Osteoblast (primary cell): ENCODE data around the gene TGFB1. TPM values are rescaled to one million over a fixed set of nuclear protein-coding genes. Genes with fewer than 3 reads are reported as not detected.
A peak's percentile ranks its signal among the peaks of the same experiment; 100 is the strongest.

ENCODE experiments used
- DNase-seq: peaks from one replicate; pipeline ENCODE4 v3.0.0; 2011; ENCODE audit warnings: low spot score, mixed read lengths; ENCODE audit not compliant: insufficient read length; ENCODE audit errors: missing footprints
- H2AFZ ChIP-seq: 2 replicates; pipeline ENCODE4 v1.6.0; 2011; ENCODE audit warnings: mild to moderate bottlenecking, low read length
- H3K27ac ChIP-seq: 2 replicates; pipeline ENCODE4 v1.5.1; 2011; ENCODE audit warnings: mild to moderate bottlenecking, low read depth, low read length, moderate library complexity
- H3K27me3 ChIP-seq: 2 replicates; pipeline ENCODE4 v1.6.0; 2012; ENCODE audit warnings: mild to moderate bottlenecking, control low read depth, inconsistent platforms, low read length, moderate library complexity; ENCODE audit not compliant: insufficient read depth
- H3K36me3 ChIP-seq: 2 replicates; pipeline ENCODE4 v1.5.1; 2011; ENCODE audit warnings: mild to moderate bottlenecking, low read length, control low read depth, moderate library complexity; ENCODE audit not compliant: insufficient read depth
- H3K4me1 ChIP-seq: 2 replicates; pipeline ENCODE4 v1.5.1; 2011; ENCODE audit warnings: mild to moderate bottlenecking, low read length, control low read depth, moderate library complexity; ENCODE audit not compliant: insufficient read depth
- H3K4me2 ChIP-seq: 2 replicates; pipeline ENCODE4 v1.6.0; 2011; ENCODE audit warnings: mild to moderate bottlenecking, low read length; ENCODE audit not compliant: insufficient read depth
- H3K4me3 ChIP-seq: fragments of 200-600 bp; sonication (generic); 3 replicates; pipeline ENCODE4 v1.5.1; 2012; ENCODE audit warnings: mild to moderate bottlenecking, low read length, inconsistent platforms; ENCODE audit not compliant: insufficient read depth
- H3K79me2 ChIP-seq: 2 replicates; pipeline ENCODE4 v1.6.0; 2012; ENCODE audit warnings: mild to moderate bottlenecking, low read length, control low read depth, inconsistent platforms; ENCODE audit not compliant: insufficient read depth
- H3K9me3 ChIP-seq: 2 replicates; pipeline ENCODE4 v1.5.1; 2011; ENCODE audit warnings: low read depth, low read length, control low read depth
- H4K20me1 ChIP-seq: 2 replicates; pipeline ENCODE4 v1.6.0; 2012; ENCODE audit warnings: mild to moderate bottlenecking, low read length, control low read depth; ENCODE audit not compliant: insufficient read depth
- total RNA-seq: library from RNA; depleted of rRNA; stranded (reverse); fragments of >200 nt; gene quantifications from 2 replicates; pipeline ENCODE4 v1.2.3, GENCODE V29; 2012
- TF ChIP-seq, protein P1 (sequence below): IDR thresholded peaks from 2 replicates; pipeline ENCODE4 v1.5.1; 2011; ENCODE audit warnings: mild to moderate bottlenecking, low read depth, low read length, moderate library complexity; ENCODE audit errors: extremely low read depth

The TGFB1 gene
- total RNA-seq, 1 donor: 17.4 TPM

DNA sequence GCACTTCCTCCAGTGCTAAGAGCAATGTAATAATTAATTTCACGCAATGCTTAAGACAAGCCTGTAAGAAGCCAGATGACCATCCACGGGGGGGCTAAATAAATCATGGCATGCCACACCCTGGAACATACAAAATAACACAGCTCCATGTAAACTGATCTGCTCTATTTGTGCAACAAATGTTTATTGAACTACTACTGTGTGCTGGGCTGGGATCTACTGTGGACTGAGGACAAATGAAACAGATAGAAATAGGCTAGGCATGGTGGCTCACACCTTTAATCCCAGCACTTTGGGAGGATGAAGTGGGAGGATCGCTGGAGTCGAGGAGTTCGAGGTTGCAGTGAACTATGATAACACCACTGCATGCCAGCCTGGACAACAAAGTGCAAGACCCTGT lies 21.3 kb downstream of the TGFB1 start:
- Histone ChIP-seq H3K27ac (no peak overlapping the region), H3K9me3 (no peaks in the 10 kb centered on the region), H2AFZ (no peak overlapping the region), H4K20me1 (no peaks in the 10 kb centered on the region), H3K27me3 (no peaks in the 10 kb centered on the region), H3K4me3 (no peak overlapping the region), H3K79me2 (peaks cover 10% of the 10 kb centered on the region), H3K36me3 (peaks cover 44% of the 10 kb centered on the region), H3K4me2 (no peak overlapping the region), H3K4me1 (peaks cover 17% of the 10 kb centered on the region)
- TF ChIP-seq, protein P1, sequence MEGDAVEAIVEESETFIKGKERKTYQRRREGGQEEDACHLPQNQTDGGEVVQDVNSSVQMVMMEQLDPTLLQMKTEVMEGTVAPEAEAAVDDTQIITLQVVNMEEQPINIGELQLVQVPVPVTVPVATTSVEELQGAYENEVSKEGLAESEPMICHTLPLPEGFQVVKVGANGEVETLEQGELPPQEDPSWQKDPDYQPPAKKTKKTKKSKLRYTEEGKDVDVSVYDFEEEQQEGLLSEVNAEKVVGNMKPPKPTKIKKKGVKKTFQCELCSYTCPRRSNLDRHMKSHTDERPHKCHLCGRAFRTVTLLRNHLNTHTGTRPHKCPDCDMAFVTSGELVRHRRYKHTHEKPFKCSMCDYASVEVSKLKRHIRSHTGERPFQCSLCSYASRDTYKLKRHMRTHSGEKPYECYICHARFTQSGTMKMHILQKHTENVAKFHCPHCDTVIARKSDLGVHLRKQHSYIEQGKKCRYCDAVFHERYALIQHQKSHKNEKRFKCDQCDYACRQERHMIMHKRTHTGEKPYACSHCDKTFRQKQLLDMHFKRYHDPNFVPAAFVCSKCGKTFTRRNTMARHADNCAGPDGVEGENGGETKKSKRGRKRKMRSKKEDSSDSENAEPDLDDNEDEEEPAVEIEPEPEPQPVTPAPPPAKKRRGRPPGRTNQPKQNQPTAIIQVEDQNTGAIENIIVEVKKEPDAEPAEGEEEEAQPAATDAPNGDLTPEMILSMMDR: no peak
- DNase-seq: peak; percentile 71

DNA sequence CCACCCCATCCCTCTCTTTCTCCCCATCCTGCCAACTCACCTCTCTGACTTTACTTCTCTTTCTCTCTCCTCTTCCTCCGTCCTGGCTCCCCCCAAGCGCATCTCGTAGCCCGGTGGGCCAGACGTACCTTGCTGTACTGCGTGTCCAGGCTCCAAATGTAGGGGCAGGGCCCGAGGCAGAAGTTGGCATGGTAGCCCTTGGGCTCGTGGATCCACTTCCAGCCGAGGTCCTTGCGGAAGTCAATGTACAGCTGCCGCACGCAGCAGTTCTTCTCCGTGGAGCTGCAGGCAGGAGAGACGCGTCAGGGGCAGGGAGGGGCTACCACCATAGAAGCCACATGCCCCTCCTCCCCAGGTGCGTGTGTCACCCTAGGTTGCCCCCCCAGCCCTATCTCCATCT lies 21.7 kb downstream of the TGFB1 start:
- Histone ChIP-seq H3K9me3 (no peaks in the 10 kb centered on the region), H3K4me1 (peaks cover 21% of the 10 kb centered on the region), H3K4me2 (no peak overlapping the region), H3K36me3 (peaks cover 41% of the 10 kb centered on the region), H3K27me3 (no peaks in the 10 kb centered on the region), H3K4me3 (no peak overlapping the region), H3K27ac (no peak overlapping the region), H2AFZ (no peak overlapping the region), H3K79me2 (peaks cover 12% of the 10 kb centered on the region), H4K20me1 (no peaks in the 10 kb centered on the region)
- TF ChIP-seq, protein P1: no peak
- DNase-seq: peak; percentile 52

DNA sequence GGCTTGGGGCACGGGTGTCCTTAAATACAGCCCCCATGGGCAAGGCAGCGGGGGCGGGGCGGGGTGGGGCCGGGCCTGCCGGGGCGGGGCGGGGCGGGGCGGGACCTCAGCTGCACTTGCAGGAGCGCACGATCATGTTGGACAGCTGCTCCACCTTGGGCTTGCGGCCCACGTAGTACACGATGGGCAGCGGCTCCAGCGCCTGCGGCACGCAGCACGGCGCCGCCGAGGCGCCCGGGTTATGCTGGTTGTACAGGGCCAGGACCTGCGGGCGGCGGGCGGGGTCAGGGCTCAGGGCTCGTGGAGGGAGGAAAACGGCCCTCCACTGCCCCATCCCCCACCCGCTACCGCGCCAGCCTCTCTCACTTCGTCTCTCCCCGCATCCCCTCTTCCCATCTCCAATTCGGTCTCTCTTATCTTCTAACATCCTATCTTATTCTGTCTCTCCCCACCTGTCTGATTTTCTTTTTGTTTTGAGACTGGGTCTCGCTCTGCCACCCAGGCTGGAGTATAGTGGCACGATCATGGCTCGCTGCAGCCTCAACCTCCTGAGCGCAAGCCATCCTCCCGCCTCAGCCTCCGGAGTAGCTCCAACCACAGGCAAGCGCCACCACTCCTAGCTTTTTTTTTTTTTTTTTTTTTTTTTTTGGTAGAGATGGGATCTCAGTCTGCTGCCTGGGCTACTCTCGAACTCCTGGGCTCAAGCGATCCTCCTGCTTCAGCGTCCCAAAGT lies 22.6 kb downstream of the TGFB1 start:
- TF ChIP-seq, protein P1: no peak
- peaks cover 33% of the 10 kb centered on the region for H3K36me3 ChIP-seq

DNA sequence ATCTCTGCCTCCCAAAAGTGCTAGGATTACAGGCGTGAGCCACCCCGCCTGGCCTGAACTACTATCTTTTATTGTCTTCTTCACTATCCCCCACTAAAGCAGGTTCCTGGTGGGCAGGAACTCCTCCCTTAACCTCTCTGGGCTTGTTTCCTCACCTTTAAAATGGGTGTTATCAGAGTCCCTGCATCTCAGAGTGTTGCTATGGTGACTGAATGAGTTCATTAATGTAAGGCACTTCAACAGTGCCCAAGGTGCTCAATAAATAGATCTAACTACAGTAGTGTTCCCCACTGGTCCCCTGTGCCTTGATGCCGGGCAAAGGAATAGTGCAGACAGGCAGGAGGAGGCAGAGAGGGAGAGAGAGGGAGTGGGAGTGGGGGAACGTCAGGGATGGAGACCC lies 23.2 kb downstream of the TGFB1 start:
- Histone ChIP-seq H3K27me3 (no peaks in the 10 kb centered on the region), H3K9me3 (no peaks in the 10 kb centered on the region), H3K36me3 (peaks cover 33% of the 10 kb centered on the region), H2AFZ (no peak overlapping the region), H3K27ac (no peak overlapping the region), H3K79me2 (peaks cover 14% of the 10 kb centered on the region), H3K4me2 (no peak overlapping the region), H4K20me1 (no peaks in the 10 kb centered on the region), H3K4me3 (no peak overlapping the region), H3K4me1 (peaks cover 36% of the 10 kb centered on the region)
- DNase-seq: peak; percentile 72
- TF ChIP-seq, protein P1: no peak

More for the DNA sequence above, 22.6 kb downstream of the TGFB1 start:
- no peak overlapping the region for H3K27ac ChIP-seq
- H3K4me2 ChIP-seq: no peak overlapping the region
- H2AFZ ChIP-seq: no peak overlapping the region
- H3K9me3 ChIP-seq: no peaks in the 10 kb centered on the region
- no peak overlapping the region for H3K4me3 ChIP-seq
- H3K4me1 ChIP-seq: peaks cover 30% of the 10 kb centered on the region
- H3K79me2 ChIP-seq: peaks cover 13% of the 10 kb centered on the region
- H3K27me3 ChIP-seq: no peaks in the 10 kb centered on the region
- no peaks in the 10 kb centered on the region for H4K20me1 ChIP-seq
- DNase-seq: peak; percentile 37
